Keratinocyte (primary cell): ENCODE data around the gene ATXN8OS. TPM values are rescaled to one million over a fixed set of nuclear protein-coding genes. Genes with fewer than 3 reads are reported as not detected.

Experiments
- DNase-seq: peaks from one replicate; pipeline ENCODE4 v3.0.0-alpha.2; 2011; ENCODE audit warnings: low read depth, missing footprints, low spot score
- FAIRE-seq: peaks from 2 replicates; lab custom pipeline; 2011; peaks lifted over from hg19 to GRCh38; lab: Jason Lieb, UNC
- H2AFZ ChIP-seq: 2 replicates; pipeline ENCODE4 v1.6.0; 2012; ENCODE audit warnings: low read length, control low read depth, inconsistent platforms; ENCODE audit not compliant: control insufficient read depth
- H3K27ac ChIP-seq: 2 replicates; pipeline ENCODE4 v1.5.1; 2011; ENCODE audit warnings: low read length; ENCODE audit not compliant: control insufficient read depth, insufficient read depth
- H3K27me3 ChIP-seq: 3 replicates; pipeline ENCODE4 v1.6.0; 2011; ENCODE audit warnings: low read length; ENCODE audit not compliant: control insufficient read depth, insufficient read depth; ENCODE audit errors: extremely low read depth
- H3K36me3 ChIP-seq, 2 experiments: 2 replicates in 1 of 2; 3 replicates in 1 of 2; pipeline ENCODE4 v1.5.1; 2011; ENCODE audit warnings: low read length in 2 of 2, mild to moderate bottlenecking in 1 of 2; ENCODE audit not compliant: control insufficient read depth in 2 of 2, insufficient read depth in 2 of 2; ENCODE audit errors: extremely low read depth in 1 of 2
- H3K4me1 ChIP-seq: 3 replicates; pipeline ENCODE4 v1.5.1; 2011; ENCODE audit warnings: low read length; ENCODE audit not compliant: control insufficient read depth, insufficient read depth; ENCODE audit errors: extremely low read depth
- H3K4me2 ChIP-seq: 3 replicates; pipeline ENCODE4 v1.6.0; 2011; ENCODE audit warnings: low read depth, low read length; ENCODE audit not compliant: control insufficient read depth, insufficient read depth; ENCODE audit errors: extremely low read depth
- H3K4me3 ChIP-seq, 3 experiments: fragments of 200-600 bp in 1 of 3; sonication (generic) in 1 of 3; 2 replicates in 2 of 3; 3 replicates in 1 of 3; pipeline ENCODE4 v1.5.1; 2011 to 2016; ENCODE audit warnings: low read length in 3 of 3, mild to moderate bottlenecking in 3 of 3, control low read depth in 2 of 3, inconsistent platforms in 1 of 3, low read depth in 1 of 3, mixed read lengths in 1 of 3, mixed run types in 1 of 3, moderate library complexity in 1 of 3; ENCODE audit not compliant: control insufficient read depth in 2 of 3, insufficient read depth in 2 of 3; ENCODE audit errors: extremely low read depth in 1 of 3
- H3K79me2 ChIP-seq: 2 replicates; pipeline ENCODE4 v1.6.0; 2012; ENCODE audit warnings: low read length; ENCODE audit not compliant: control insufficient read depth, insufficient read depth
- H3K9ac ChIP-seq: 3 replicates; pipeline ENCODE4 v1.6.0; 2011; ENCODE audit warnings: low read length; ENCODE audit not compliant: control insufficient read depth, insufficient read depth; ENCODE audit errors: extremely low read depth
- H3K9me1 ChIP-seq: 3 replicates; pipeline ENCODE4 v1.6.0; 2011; ENCODE audit warnings: low read length; ENCODE audit not compliant: control insufficient read depth, insufficient read depth; ENCODE audit errors: extremely low read depth
- H3K9me3 ChIP-seq: 2 replicates; pipeline ENCODE4 v1.5.1; 2012; ENCODE audit warnings: low read depth, low read length; ENCODE audit not compliant: control insufficient read depth
- H4K20me1 ChIP-seq: 3 replicates; pipeline ENCODE4 v1.6.0; 2011; ENCODE audit warnings: low read length; ENCODE audit not compliant: control insufficient read depth, insufficient read depth; ENCODE audit errors: extremely low read depth
- EZH2 ChIP-seq: IDR thresholded peaks from one replicate; pipeline ENCODE4 v1.6.1; 2012; ENCODE audit warnings: inconsistent platforms, mild to moderate bottlenecking, low read length, moderate library complexity
- dilution Hi-C: fragments of 300-500 bp; cut with MboI; formaldehyde crosslinking; loops from one replicate; pipeline ENCODE4 v1.7.0; 2020; ENCODE audit warnings: low sequenced_read_pairs; ENCODE audit not compliant: extremely low pct_ligation_motif_present
- polyA plus RNA-seq, 5 experiments: library from polyadenylated mRNA; depleted of rRNA in 3 of 5; stranded (reverse) in 3 of 5; stranded (forward) in 1 of 5; unstranded in 1 of 5; fragments of >200 nt; gene quantifications; 1 replicate in 1 of 5; 2 replicates in 3 of 5; 3 replicates in 1 of 5; pipeline versions ENCODE4 v1.2.1 to v1.2.3, GENCODE V29; 2011 to 2012; ENCODE audit warnings: missing spikeins in 2 of 5, low read depth in 1 of 5, low replicate concordance in 1 of 5
- TF ChIP-seq, protein P1 (sequence below), 3 experiments: IDR thresholded peaks in 1 of 3; conservative IDR thresholded peaks in 1 of 3; optimal IDR thresholded peaks in 1 of 3; 2 replicates in 2 of 3; 3 replicates in 1 of 3; pipeline versions ENCODE3 to v1.5.1; 2011; ENCODE audit warnings: low read length in 3 of 3, mild to moderate bottlenecking in 3 of 3, moderate library complexity in 2 of 3, control low read depth in 1 of 3, inconsistent platforms in 1 of 3; ENCODE audit not compliant: insufficient read depth in 2 of 3; ENCODE audit errors: extremely low read depth in 1 of 3

The ATXN8OS gene
- polyA plus RNA-seq, 1 donor (not counting 4 experiments of a cell fraction or from before 2014, with no cell fraction given): not detected

DNA sequence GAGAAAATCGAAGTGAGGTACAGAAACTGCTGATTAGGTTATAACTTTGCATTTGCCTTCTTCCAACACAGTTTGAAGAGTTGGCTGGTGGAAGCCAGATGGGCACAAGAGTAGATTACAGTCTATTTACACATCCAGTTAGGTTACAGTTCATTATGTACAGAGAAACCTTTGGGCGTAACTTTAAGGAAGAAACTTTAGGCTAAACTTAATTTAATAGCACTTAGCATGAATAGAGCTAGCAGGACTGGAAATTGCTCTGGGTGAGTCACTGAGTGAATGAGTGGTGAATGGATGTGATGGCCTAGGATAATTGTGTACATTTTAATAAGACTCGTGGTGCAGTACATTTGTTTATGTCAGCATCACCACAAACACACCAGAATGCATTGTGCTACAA is 63.5 kb downstream of the ATXN8OS start:
- dilution Hi-C loops: no loop called here
- no peak overlapping the region for H2AFZ ChIP-seq
- no peaks in the 10 kb centered on the region for H3K9me3 ChIP-seq
- no peaks in the 10 kb centered on the region for H3K4me1 ChIP-seq
- no peak for FAIRE-seq
- DNase-seq: no peak
- TF ChIP-seq, protein P1, sequence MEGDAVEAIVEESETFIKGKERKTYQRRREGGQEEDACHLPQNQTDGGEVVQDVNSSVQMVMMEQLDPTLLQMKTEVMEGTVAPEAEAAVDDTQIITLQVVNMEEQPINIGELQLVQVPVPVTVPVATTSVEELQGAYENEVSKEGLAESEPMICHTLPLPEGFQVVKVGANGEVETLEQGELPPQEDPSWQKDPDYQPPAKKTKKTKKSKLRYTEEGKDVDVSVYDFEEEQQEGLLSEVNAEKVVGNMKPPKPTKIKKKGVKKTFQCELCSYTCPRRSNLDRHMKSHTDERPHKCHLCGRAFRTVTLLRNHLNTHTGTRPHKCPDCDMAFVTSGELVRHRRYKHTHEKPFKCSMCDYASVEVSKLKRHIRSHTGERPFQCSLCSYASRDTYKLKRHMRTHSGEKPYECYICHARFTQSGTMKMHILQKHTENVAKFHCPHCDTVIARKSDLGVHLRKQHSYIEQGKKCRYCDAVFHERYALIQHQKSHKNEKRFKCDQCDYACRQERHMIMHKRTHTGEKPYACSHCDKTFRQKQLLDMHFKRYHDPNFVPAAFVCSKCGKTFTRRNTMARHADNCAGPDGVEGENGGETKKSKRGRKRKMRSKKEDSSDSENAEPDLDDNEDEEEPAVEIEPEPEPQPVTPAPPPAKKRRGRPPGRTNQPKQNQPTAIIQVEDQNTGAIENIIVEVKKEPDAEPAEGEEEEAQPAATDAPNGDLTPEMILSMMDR (optimal IDR thresholded peaks at IDR 0.05 in 1 of 3, IDR thresholded peaks at IDR 0.05 in 1 of 3, conservative IDR thresholded peaks at IDR 0.05 in 1 of 3; ENCODE audit: extremely low read depth in 1 of 3, insufficient read depth in 2 of 3, low read length in 3 of 3): no peak
- no peak for TF ChIP-seq EZH2
- no peak overlapping the region for H3K27ac ChIP-seq
- H3K27me3 ChIP-seq: no peaks in the 10 kb centered on the region
- H3K4me3 ChIP-seq: no peak overlapping the region
- H3K4me2 ChIP-seq: no peak overlapping the region
- no peaks in the 10 kb centered on the region for H3K9me1 ChIP-seq
- no peak overlapping the region for H3K9ac ChIP-seq
- no peaks in the 10 kb centered on the region for H4K20me1 ChIP-seq
- H3K79me2 ChIP-seq: no peaks in the 10 kb centered on the region
- H3K36me3 ChIP-seq: no peaks in the 10 kb centered on the region

- dilution Hi-C loops: no loop called here
- no peaks in the 10 kb centered on the region for H3K4me1 ChIP-seq
- no peak overlapping the region for H2AFZ ChIP-seq
- TF ChIP-seq EZH2: no peak
- TF ChIP-seq, protein P1 (optimal IDR thresholded peaks at IDR 0.05 in 1 of 3, IDR thresholded peaks at IDR 0.05 in 1 of 3, conservative IDR thresholded peaks at IDR 0.05 in 1 of 3; ENCODE audit: extremely low read depth in 1 of 3, insufficient read depth in 2 of 3, low read length in 3 of 3): no peak
- H3K4me2 ChIP-seq: no peak overlapping the region
- no peaks in the 10 kb centered on the region for H3K79me2 ChIP-seq
- DNase-seq (no peak), FAIRE-seq (no peak)
- no peaks in the 10 kb centered on the region for H4K20me1 ChIP-seq
- H3K27ac ChIP-seq: no peak overlapping the region
- H3K4me3 ChIP-seq: no peak overlapping the region
- H3K36me3 ChIP-seq: no peaks in the 10 kb centered on the region
- H3K9ac ChIP-seq: no peak overlapping the region
- no peaks in the 10 kb centered on the region for H3K9me1 ChIP-seq
- no peaks in the 10 kb centered on the region for H3K9me3 ChIP-seq
- no peaks in the 10 kb centered on the region for H3K27me3 ChIP-seq
These were observed 65.4 kb downstream of the ATXN8OS start for GRCh38 chr13:70172946-70173597.
